Natural killer cell (primary cell): ENCODE data around the gene DNAJB14. TPM values are rescaled to one million over a fixed set of nuclear protein-coding genes. Genes with fewer than 3 reads are reported as not detected.

Experiments
- ATAC-seq, 3 donors: fragments of 150-1000 bp in 2 of 3; fragments of 200-7000 bp in 1 of 3; cut with Tn5 transposase; 1 replicate in 1 of 3; 2 replicates in 2 of 3; pipeline ENCODE4 v1.10.0; 2021; ENCODE audit warnings: mild to moderate bottlenecking in 2 of 3, moderate library complexity in 2 of 3
- DNase-seq, 2 donors: peaks; one replicate each; pipeline versions ENCODE4 v3.0.0 to v3.0.0-alpha.2; 2013 to 2021; ENCODE audit warnings: mixed read lengths in 1 of 2
- H3K27ac ChIP-seq: one replicate; pipeline ENCODE4 v1.5.1; 2013; ENCODE audit warnings: mild to moderate bottlenecking, low read length
- H3K27me3 ChIP-seq: one replicate; pipeline ENCODE4 v1.6.1; 2013; ENCODE audit warnings: low read length; ENCODE audit not compliant: control insufficient read depth, insufficient read depth
- H3K36me3 ChIP-seq: one replicate; pipeline ENCODE4 v1.6.1; 2013; ENCODE audit warnings: low read length; ENCODE audit not compliant: control insufficient read depth, insufficient read depth
- H3K4me1 ChIP-seq: one replicate; pipeline ENCODE4 v1.6.1; 2013; ENCODE audit warnings: low read length; ENCODE audit not compliant: control insufficient read depth, insufficient read depth
- H3K4me3 ChIP-seq: one replicate; pipeline ENCODE4 v1.5.1; 2013; ENCODE audit warnings: low read length
- H3K9me3 ChIP-seq: one replicate; pipeline ENCODE4 v1.6.1; 2013; ENCODE audit warnings: low read length; ENCODE audit not compliant: control insufficient read depth, insufficient read depth
- H3K27ac Mint-ChIP-seq, 2 donors: one replicate each; pipeline ENCODE4 v1.8.0; 2022; ENCODE audit warnings: mild to moderate bottlenecking in 2 of 2, mixed read lengths in 2 of 2, moderate library complexity in 1 of 2
- H3K27me3 Mint-ChIP-seq, 2 donors: one replicate each; pipeline ENCODE4 v1.8.0; 2022; ENCODE audit warnings: low read depth in 2 of 2, mixed read lengths in 2 of 2
- H3K36me3 Mint-ChIP-seq: one replicate; pipeline ENCODE4 v1.8.0; 2022; ENCODE audit warnings: mixed read lengths
- H3K4me1 Mint-ChIP-seq, 2 donors: one replicate each; pipeline ENCODE4 v1.8.0; 2022; ENCODE audit warnings: mixed read lengths in 2 of 2
- H3K4me3 Mint-ChIP-seq: one replicate; pipeline ENCODE4 v1.8.0; 2022; ENCODE audit warnings: mild to moderate bottlenecking, moderate library complexity, mixed read lengths
- H3K9me3 Mint-ChIP-seq, 2 donors: one replicate each; pipeline ENCODE4 v1.8.0; 2022; ENCODE audit warnings: mixed read lengths in 2 of 2
- CTCF ChIP-seq: fragments of 200-600 bp; IDR thresholded peaks from one replicate; pipeline ENCODE4 v1.8.0; 2022; ENCODE audit warnings: antibody characterized with exemption
- WGBS: methylation state at CpG from one replicate; pipeline ENCODE4 v1.1.7; 2013; ENCODE audit warnings: missing lambda C conversion rate; ENCODE audit not compliant: insufficient coverage; 5-methylcytosine and 5-hydroxymethylcytosine counted together
- intact Hi-C: fragments of 100-400 bp; cut with micrococcal nuclease; formaldehyde crosslinking; loops from one replicate; pipeline ENCODE4 v1.14.2; 2022
- total RNA-seq, 4 donors: library from RNA; stranded (reverse); fragments of 120-200 nt in 1 of 4; gene quantifications; one replicate each; pipeline versions ENCODE4 v1.2.3 to v1.2.4, GENCODE V29; 2013 to 2022

DNAJB14 gene
- total RNA-seq, 3 donors from 2014 or later (not counting 1 experiment from before 2014, with no cell fraction given): 81.0 to 90.0 (median 86.1) TPM

GRCh38 chr4:99986792-99987191 lies 40.4 kb upstream of the DNAJB14 start:
- intact Hi-C loops: no loop called here
- H3K27ac Mint-ChIP-seq: no peak overlapping the region
- DNase-seq (no peak), ATAC-seq (no peak)
- H3K27ac ChIP-seq: no peak overlapping the region
- H3K27me3 ChIP-seq: peaks cover 3% of the 10 kb centered on the region
- no peaks in the 10 kb centered on the region for H3K4me1 Mint-ChIP-seq
- H3K4me3 ChIP-seq: no peak overlapping the region
- no peaks in the 10 kb centered on the region for H3K9me3 ChIP-seq
- H3K36me3 Mint-ChIP-seq: no peaks in the 10 kb centered on the region
- H3K36me3 ChIP-seq: no peaks in the 10 kb centered on the region
- no CpG with 5 or more reads among the region's 4 CpGs for WGBS
- TF ChIP-seq CTCF: no peak
- H3K27me3 Mint-ChIP-seq: peaks cover 20 to 41% of the 10 kb centered on the region in 2 donors
- no peak overlapping the region for H3K4me3 Mint-ChIP-seq
- no peaks in the 10 kb centered on the region for H3K4me1 ChIP-seq
- no peaks in the 10 kb centered on the region for H3K9me3 Mint-ChIP-seq

GRCh38 chr4:99983289-99983943 lies 37.0 kb upstream of the DNAJB14 start:
- Mint-ChIP-seq H3K9me3 (no peaks in the 10 kb centered on the region), H3K27me3 (peaks cover 17 to 42% of the 10 kb centered on the region in 2 donors), H3K27ac (no peak overlapping the region), H3K4me1 (no peaks in the 10 kb centered on the region), H3K4me3 (no peak overlapping the region), H3K36me3 (no peaks in the 10 kb centered on the region)
- intact Hi-C loops: no loop called here
- no peaks in the 10 kb centered on the region for H3K9me3 ChIP-seq
- H3K4me3 ChIP-seq: no peak overlapping the region
- H3K27ac ChIP-seq: no peak overlapping the region
- ATAC-seq: no peak
- H3K4me1 ChIP-seq: no peaks in the 10 kb centered on the region
- no peak for TF ChIP-seq CTCF
- WGBS: 75% methylated on average over 2 of the region's 4 CpGs
- no peak for DNase-seq
- no peaks in the 10 kb centered on the region for H3K27me3 ChIP-seq
- H3K36me3 ChIP-seq: no peaks in the 10 kb centered on the region

GRCh38 chr4:99979872-99980271 lies 33.5 kb upstream of the DNAJB14 start:
- intact Hi-C loops: no loop called here
- H3K4me1 Mint-ChIP-seq: no peaks in the 10 kb centered on the region
- Histone ChIP-seq H3K9me3 (no peaks in the 10 kb centered on the region), H3K4me3 (no peak overlapping the region), H3K4me1 (no peaks in the 10 kb centered on the region), H3K36me3 (no peaks in the 10 kb centered on the region), H3K27me3 (no peaks in the 10 kb centered on the region), H3K27ac (no peak overlapping the region)
- H3K27me3 Mint-ChIP-seq: peaks cover 14 to 31% of the 10 kb centered on the region in 2 donors
- no peak overlapping the region for H3K4me3 Mint-ChIP-seq
- no peak overlapping the region for H3K27ac Mint-ChIP-seq
- no peak for TF ChIP-seq CTCF
- no peak for ATAC-seq
- H3K36me3 Mint-ChIP-seq: peaks cover 3% of the 10 kb centered on the region
- H3K9me3 Mint-ChIP-seq: no peaks in the 10 kb centered on the region
- no peak for DNase-seq
